Activated B cell treated with CpG ODN at 0.5 μM for 24 hours (primary cell): ENCODE results near the gene COL13A1. TPM values are rescaled to one million over a fixed set of nuclear protein-coding genes. Genes with fewer than 3 reads are reported as not detected.

Source experiments
- ATAC-seq: fragments of 200-7000 bp; cut with Tn5 transposase; one replicate; pipeline ENCODE4 v1.10.0; 2021; ENCODE audit warnings: low read depth, mild to moderate bottlenecking, moderate library complexity
- CTCF ChIA-PET: fragments of 350-600 bp; sonication (Branson Sonifier 250); formaldehyde crosslinking; loops from one replicate; lab custom pipeline; 2021; ENCODE audit warnings: antibody characterized with exemption; lab: Charles Lee
- POLR2A ChIA-PET: fragments of 350-600 bp; sonication (Branson Sonifier 250); formaldehyde crosslinking; loops from one replicate; lab custom pipeline; 2021; ENCODE audit warnings: antibody characterized with exemption; lab: Charles Lee
- DNase-seq: peaks from one replicate; pipeline ENCODE4 v3.0.0; 2022
- H3K27ac Mint-ChIP-seq: one replicate; pipeline ENCODE4 v1.8.0; 2020; ENCODE audit warnings: mixed read lengths
- H3K27me3 Mint-ChIP-seq: one replicate; pipeline ENCODE4 v1.8.0; 2021; ENCODE audit warnings: mixed read lengths
- H3K36me3 Mint-ChIP-seq: one replicate; pipeline ENCODE4 v1.8.0; 2021; ENCODE audit warnings: low read depth, mixed read lengths
- H3K4me1 Mint-ChIP-seq: one replicate; pipeline ENCODE4 v1.8.0; 2021; ENCODE audit warnings: mixed read lengths
- H3K4me3 Mint-ChIP-seq: one replicate; pipeline ENCODE4 v1.8.0; 2020; ENCODE audit warnings: mild to moderate bottlenecking, mixed read lengths
- H3K9me3 Mint-ChIP-seq: one replicate; pipeline ENCODE4 v1.8.0; 2020; ENCODE audit warnings: mixed read lengths
- CTCF ChIP-seq: fragments of 200-600 bp; IDR thresholded peaks from one replicate; pipeline ENCODE4 v1.8.0; 2022; ENCODE audit warnings: antibody characterized with exemption, mild to moderate bottlenecking
- intact Hi-C: fragments of 100-400 bp; cut with micrococcal nuclease; formaldehyde crosslinking; loops from one replicate; pipeline ENCODE4 v1.15.1; 2024
- total RNA-seq: library from RNA; stranded (reverse); gene quantifications from 2 replicates; pipeline ENCODE4 v1.2.3, GENCODE V29; 2022

The COL13A1 gene
- total RNA-seq, 1 donor from 2014 or later: not detected

- no peaks in the 10 kb centered on the region for H3K9me3 Mint-ChIP-seq
- H3K36me3 Mint-ChIP-seq: no peaks in the 10 kb centered on the region
- H3K27ac Mint-ChIP-seq: no peak overlapping the region
- no peak overlapping the region for H3K4me3 Mint-ChIP-seq
- DNase-seq (no peak), ATAC-seq (no peak)
- H3K4me1 Mint-ChIP-seq: peaks cover 7% of the 10 kb centered on the region
- ChIA-PET POLR2A (no interaction called here), CTCF (no interaction called here)
- no peak for TF ChIP-seq CTCF
- H3K27me3 Mint-ChIP-seq: peaks cover 24% of the 10 kb centered on the region
- intact Hi-C loops: no loop called here
Measured at GRCh38 chr10:69847458-69847857, 45.8 kb downstream of the COL13A1 start.

DNA sequence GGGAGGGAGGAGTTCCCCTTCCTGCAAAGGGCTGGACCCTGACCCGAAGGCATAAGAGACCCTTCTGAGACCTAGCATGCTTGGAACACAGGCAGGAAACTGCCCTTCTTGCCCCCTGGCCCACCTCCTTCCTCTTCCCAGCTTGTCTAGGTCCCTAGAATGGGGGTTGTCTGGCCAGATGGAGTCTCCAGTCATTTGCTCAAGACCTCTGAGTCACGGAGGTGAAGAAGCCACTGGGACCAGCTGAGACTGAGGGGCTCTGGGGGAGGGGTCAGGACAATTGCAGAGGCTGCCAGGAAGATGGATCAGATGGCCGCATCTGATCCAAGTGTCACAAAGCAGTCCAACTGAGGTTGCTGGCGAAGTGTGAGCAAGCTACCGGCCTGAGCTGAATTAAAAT is 46.2 kb downstream of the COL13A1 start:
- DNase-seq (no peak), ATAC-seq (no peak)
- intact Hi-C loops: no loop called here
- ChIA-PET POLR2A (no interaction called here), CTCF (no interaction called here)
- H3K4me1 Mint-ChIP-seq: peaks cover 7% of the 10 kb centered on the region
- no peak for TF ChIP-seq CTCF
- H3K27ac Mint-ChIP-seq: no peak overlapping the region
- H3K27me3 Mint-ChIP-seq: peaks cover 24% of the 10 kb centered on the region
- H3K36me3 Mint-ChIP-seq: no peaks in the 10 kb centered on the region
- no peak overlapping the region for H3K4me3 Mint-ChIP-seq
- H3K9me3 Mint-ChIP-seq: no peaks in the 10 kb centered on the region

GRCh38 chr10:69848454-69848853 is 46.7 kb downstream of the COL13A1 start:
- POLR2A ChIA-PET: no interaction called here
- Mint-ChIP-seq H3K27me3 (peaks cover 24% of the 10 kb centered on the region), H3K4me1 (peaks cover 7% of the 10 kb centered on the region), H3K36me3 (no peaks in the 10 kb centered on the region), H3K4me3 (no peak overlapping the region), H3K9me3 (no peaks in the 10 kb centered on the region), H3K27ac (no peak overlapping the region)
- ATAC-seq (no peak), DNase-seq (no peak)
- intact Hi-C loops: no loop called here
- no peak for TF ChIP-seq CTCF
- CTCF ChIA-PET: no interaction called here

DNA sequence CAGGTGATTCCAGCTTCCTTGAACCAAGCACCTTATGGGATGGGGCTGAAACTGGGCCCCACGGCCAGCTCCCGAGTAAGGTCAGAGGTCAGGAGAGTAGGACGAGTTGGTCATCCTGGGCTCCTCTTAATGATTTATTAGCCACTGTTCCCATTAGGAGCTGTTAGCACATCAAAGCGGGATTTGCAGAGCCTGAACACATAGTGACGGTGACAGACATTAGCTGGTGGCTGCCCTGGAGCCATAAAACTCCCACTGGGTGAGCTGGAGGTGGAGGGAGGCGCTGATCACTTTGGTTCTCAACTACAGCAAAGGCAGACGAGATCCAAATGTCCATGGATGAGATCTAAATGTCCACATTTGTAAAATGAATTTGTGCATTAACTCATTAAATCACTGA is 48.1 kb downstream of the COL13A1 start:
- no peak for TF ChIP-seq CTCF
- no peaks in the 10 kb centered on the region for H3K36me3 Mint-ChIP-seq
- ChIA-PET POLR2A (no interaction called here), CTCF (no interaction called here)
- intact Hi-C loops: no loop called here
- no peak for DNase-seq
- peaks cover 21% of the 10 kb centered on the region for H3K27me3 Mint-ChIP-seq
- peaks cover 7% of the 10 kb centered on the region for H3K4me1 Mint-ChIP-seq
- H3K9me3 Mint-ChIP-seq: no peaks in the 10 kb centered on the region
- H3K27ac Mint-ChIP-seq: no peak overlapping the region
- ATAC-seq: no peak
- no peak overlapping the region for H3K4me3 Mint-ChIP-seq

- POLR2A ChIA-PET: no interaction called here
- CTCF ChIA-PET: no interaction called here
- Mint-ChIP-seq H3K4me3 (no peak overlapping the region), H3K9me3 (no peaks in the 10 kb centered on the region), H3K4me1 (peaks cover 6% of the 10 kb centered on the region), H3K36me3 (no peaks in the 10 kb centered on the region), H3K27ac (no peak overlapping the region), H3K27me3 (peaks cover 21% of the 10 kb centered on the region)
- no peak for DNase-seq
- no peak for ATAC-seq
- intact Hi-C loops: no loop called here
- TF ChIP-seq CTCF: no peak
Measured at GRCh38 chr10:69850440-69850839, 48.7 kb downstream of the COL13A1 start.
